Renal cortex interstitium (tissue), 15 donors: ENCODE results near the gene MVB12B. TPM values are rescaled to one million over a fixed set of nuclear protein-coding genes. Genes with fewer than 3 reads are reported as not detected.
"Not testable (repeated sequence)": the region's sequence is repeated elsewhere in the genome, so short reads cannot be mapped to it uniquely, and the experiment has no call there.

Source experiments
- DNase-seq, 11 donors: peaks; one replicate each; pipeline ENCODE4 v3.0.0-alpha.2; 2013; ENCODE audit warnings: low read depth in 9 of 11, low spot score in 4 of 11; ENCODE audit errors: extremely low read depth in 1 of 11
- long read RNA-seq, 16 experiments: transcript quantifications; one replicate each; lab custom pipeline, GENCODE V29; 2026
- polyA plus RNA-seq, 3 donors: library from polyadenylated mRNA; unstranded; fragments of 120-200 nt; gene quantifications; one replicate each; pipeline ENCODE4 v1.2.1, GENCODE V29; 2013; ENCODE audit not compliant: insufficient read length in 3 of 3

Gene MVB12B, protein sequence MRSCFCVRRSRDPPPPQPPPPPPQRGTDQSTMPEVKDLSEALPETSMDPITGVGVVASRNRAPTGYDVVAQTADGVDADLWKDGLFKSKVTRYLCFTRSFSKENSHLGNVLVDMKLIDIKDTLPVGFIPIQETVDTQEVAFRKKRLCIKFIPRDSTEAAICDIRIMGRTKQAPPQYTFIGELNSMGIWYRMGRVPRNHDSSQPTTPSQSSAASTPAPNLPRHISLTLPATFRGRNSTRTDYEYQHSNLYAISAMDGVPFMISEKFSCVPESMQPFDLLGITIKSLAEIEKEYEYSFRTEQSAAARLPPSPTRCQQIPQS
- 10 to 100 TPM; 15.4 to 19.3 (median 16.3) TPM for polyA plus RNA-seq
- long read RNA-seq, donor 1, full-length matches to known transcripts = 3 of 3 reads
- long read RNA-seq, donor 1, partial matches to known transcripts = 0 of 3 reads
- long read RNA-seq, donor 1, other reads (novel, unspliced or antisense) = 0 of 3 reads
- long read RNA-seq, donor 2, partial matches to known transcripts = 5 of 6 reads
- long read RNA-seq, donor 2, other reads (novel, unspliced or antisense) = 0 of 6 reads
- long read RNA-seq, donor 3, full-length matches to known transcripts = 2 of 2 reads
- long read RNA-seq, donor 3, partial matches to known transcripts = 0 of 2 reads
- long read RNA-seq, donor 3, other reads (novel, unspliced or antisense) = 0 of 2 reads
- long read RNA-seq, donor 4, full-length matches to known transcripts = 1 of 1 reads
- long read RNA-seq, donor 4, partial matches to known transcripts = 0 of 1 reads
- long read RNA-seq, donor 4, other reads (novel, unspliced or antisense) = 0 of 1 reads
- long read RNA-seq, donor 5 = 0 reads
- long read RNA-seq, donor 6, full-length matches to known transcripts = 2 of 2 reads
- long read RNA-seq, donor 6, partial matches to known transcripts = 0 of 2 reads
- long read RNA-seq, donor 6, other reads (novel, unspliced or antisense) = 0 of 2 reads
- long read RNA-seq, donor 7, partial matches to known transcripts = 0 of 1 reads
- long read RNA-seq, donor 7, other reads (novel, unspliced or antisense) = 0 of 1 reads
- long read RNA-seq, donor 8, full-length matches to known transcripts = 5 of 5 reads
- long read RNA-seq, donor 8, partial matches to known transcripts = 0 of 5 reads
- long read RNA-seq, donor 8, other reads (novel, unspliced or antisense) = 0 of 5 reads
- long read RNA-seq, donor 9, full-length matches to known transcripts = 3 of 3 reads
- long read RNA-seq, donor 9, partial matches to known transcripts = 0 of 3 reads
- long read RNA-seq, donor 9, other reads (novel, unspliced or antisense) = 0 of 3 reads
- long read RNA-seq, donor 10, full-length matches to known transcripts = 2 of 2 reads
- long read RNA-seq, donor 10, partial matches to known transcripts = 0 of 2 reads
- long read RNA-seq, donor 10, other reads (novel, unspliced or antisense) = 0 of 2 reads
- long read RNA-seq, donor 11, full-length matches to known transcripts = 4 of 4 reads
- long read RNA-seq, donor 11, partial matches to known transcripts = 0 of 4 reads
- long read RNA-seq, donor 11, other reads (novel, unspliced or antisense) = 0 of 4 reads
- long read RNA-seq, donor 12, full-length matches to known transcripts = 3 of 3 reads
- long read RNA-seq, donor 12, partial matches to known transcripts = 0 of 3 reads
- long read RNA-seq, donor 12, other reads (novel, unspliced or antisense) = 0 of 3 reads
- long read RNA-seq, donor 13 = 0 reads
- long read RNA-seq, donor 14, full-length matches to known transcripts = 3 of 3 reads
- long read RNA-seq, donor 14, partial matches to known transcripts = 0 of 3 reads
- long read RNA-seq, donor 14, other reads (novel, unspliced or antisense) = 0 of 3 reads
- long read RNA-seq, donor 15, full-length matches to known transcripts = 1 of 1 reads
- long read RNA-seq, donor 15, partial matches to known transcripts = 0 of 1 reads
- long read RNA-seq, donor 15, other reads (novel, unspliced or antisense) = 0 of 1 reads
- long read RNA-seq, donor 16, full-length matches to known transcripts = 9 of 9 reads
- long read RNA-seq, donor 16, partial matches to known transcripts = 0 of 9 reads
- long read RNA-seq, donor 16, other reads (novel, unspliced or antisense) = 0 of 9 reads

DNA sequence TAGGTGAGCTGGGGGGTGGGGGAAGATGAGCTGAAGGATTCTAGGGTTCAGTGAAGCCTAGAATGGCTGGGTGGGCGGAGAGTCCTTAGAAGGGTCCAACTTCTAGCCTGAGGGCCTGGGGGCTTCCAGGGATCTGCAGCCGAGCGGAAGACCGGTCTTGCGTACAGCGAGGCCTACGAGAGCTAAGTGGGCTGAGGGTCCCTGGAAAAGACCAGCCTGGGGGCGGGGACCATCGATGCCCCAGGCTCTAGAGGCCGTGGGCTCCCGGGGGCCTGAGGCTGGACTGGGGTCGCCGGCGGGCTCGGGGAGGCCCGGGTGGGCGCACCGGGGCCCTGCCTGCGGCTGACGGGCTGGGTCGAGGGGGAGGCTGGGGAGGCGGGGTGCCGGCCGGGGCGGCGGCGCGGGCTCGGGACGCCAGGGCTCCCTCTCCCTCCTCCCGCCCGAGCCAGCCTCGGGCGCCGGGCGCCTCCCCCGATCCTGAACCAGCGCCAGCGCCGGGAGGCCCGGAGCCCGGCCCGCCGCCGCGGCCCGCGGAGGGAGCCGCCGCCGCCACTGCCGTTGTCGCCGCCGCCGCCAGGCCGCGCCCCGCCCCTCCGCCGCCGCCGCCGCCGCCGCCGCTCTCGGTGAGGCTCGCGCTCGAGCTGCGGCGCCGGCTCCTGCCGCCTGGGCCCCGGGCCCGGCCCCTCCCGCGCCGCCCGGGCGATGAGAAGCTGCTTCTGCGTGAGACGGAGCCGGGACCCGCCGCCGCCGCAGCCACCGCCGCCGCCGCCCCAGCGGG lies at the start of gene MVB12B:
Gene MVB12B, plus strand, starts transcription at position 602 of the 778 bp plus-strand sequence. Its CDS starts 101 bp downstream, at position 703.
- peak in 1 of 11 donors; percentile 31 for DNase-seq

DNA sequence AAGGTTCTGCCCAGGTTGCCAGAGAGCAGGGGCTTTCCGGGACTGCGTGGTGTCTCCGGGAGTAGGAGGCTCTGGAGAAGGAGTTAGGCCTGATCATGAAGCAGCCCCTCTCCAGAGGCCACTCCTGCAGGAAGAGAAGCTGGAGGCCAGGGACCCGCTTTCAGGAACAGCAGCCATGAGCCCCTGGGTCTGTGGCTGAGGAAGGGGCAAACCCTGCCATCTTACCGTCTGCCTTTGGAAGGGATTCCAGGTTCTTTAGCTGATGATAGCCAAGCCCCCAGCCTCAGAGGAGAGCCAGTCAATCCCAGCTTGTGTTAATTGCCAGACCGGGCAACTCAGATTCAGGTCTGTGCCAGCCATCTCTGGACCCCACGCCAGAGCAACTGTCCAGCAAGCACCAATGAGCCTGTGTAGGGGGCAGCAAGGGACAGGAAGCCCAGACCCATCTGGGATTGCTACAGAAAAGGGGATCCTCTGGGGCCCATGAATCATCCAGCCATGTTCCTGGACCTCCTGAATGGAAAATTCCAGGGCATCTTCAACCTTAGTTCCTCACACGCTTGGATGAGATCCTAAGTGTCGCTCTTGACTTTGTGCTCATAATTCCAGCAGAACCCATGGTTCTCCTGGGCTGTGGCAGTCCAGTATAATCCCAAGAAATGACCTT lies 42.7 kb upstream of the MVB12B start:
- DNase-seq = no peak

DNA sequence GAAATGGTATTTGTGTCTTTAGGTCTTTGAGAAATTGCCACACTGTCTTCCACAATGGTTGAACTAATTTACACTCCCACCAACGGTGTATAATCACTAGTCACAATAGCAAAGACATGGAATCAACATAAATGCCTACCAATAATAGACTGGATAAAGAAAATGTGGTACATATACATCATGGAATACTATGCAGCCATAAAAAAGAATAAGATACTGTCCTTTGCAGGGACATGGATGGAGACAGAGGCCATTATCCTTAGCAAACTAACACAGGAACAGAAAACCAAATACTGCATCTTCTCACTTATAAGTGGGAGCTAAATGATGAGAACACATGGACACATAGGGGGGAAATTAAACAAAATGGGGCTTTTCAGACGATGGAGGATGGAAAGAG lies 41.0 kb upstream of the MVB12B start:
- not testable (repeated sequence) for DNase-seq

DNA sequence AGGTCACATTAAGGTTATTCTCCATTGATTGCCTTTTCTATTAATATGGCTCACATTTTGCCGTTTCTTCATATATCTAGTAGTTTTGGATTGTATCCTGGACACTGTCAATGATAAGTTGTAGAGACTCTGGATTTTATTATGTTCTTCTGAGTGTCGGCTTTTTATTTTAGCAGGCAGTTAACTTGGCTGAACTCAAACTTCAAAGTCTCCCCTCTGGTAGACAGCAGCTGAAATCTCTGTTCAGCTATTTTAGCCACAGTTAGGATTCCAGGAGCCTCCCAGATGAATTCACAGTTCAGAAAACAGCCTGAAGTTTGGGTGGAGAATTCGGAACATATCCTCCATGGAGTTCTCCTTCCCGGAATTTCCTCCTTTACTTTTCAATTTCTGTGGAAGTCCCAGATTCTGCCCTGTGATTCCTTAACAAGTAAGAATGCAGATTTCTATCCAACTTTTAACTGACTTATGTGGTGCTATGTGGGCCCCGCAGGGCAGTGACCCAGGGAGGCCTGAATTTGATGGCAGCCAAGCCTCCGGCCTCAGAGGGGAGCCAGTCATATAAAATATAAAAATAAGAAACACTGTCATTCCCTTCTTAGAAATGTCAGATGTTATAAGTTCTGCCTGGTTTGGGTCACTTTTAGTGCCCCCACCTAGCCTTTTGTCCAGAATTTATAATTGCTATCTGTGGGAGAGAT lies 39.3 kb upstream of the MVB12B start:
- no peak for DNase-seq

DNA sequence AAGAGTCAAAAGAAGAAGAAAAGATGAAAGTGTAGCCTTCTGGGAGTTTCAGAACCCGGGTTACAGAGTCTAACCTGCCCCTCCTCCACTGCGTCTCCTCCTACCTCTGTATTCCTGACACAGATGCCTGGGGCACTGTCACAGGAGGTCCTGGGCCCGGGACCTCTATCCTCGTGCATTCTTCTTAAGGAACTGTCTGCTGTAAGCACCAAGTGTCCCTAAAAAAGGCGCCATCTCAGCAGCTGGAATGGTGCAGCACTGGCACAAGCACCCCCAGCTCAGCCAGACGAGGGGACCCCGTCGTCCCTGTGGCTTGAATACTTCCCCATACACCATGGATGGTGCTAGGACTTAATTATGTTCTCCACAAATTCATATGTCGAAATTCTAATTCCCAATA lies 35.8 kb upstream of the MVB12B start:
- DNase-seq = no peak

DNA sequence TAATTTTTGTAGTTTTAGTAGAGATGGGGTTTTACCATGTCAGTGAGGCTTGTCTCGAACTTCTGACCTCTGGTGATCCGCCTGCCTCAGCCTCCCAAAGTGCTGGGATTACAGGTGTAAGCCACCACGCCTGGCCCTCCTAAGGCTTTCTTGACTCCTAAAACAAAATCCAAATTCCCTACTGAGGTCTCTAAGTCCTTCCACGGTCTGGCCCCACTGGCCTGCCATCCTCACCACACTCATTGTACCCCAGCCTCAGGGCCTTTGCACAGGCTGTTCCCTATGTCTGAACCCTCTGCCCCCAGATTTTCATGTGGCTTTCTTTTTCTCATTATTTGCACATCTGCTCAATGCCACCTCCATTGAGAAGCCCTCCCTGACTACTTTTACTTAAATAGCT lies 34.7 kb upstream of the MVB12B start:
- DNase-seq = no peak

DNA sequence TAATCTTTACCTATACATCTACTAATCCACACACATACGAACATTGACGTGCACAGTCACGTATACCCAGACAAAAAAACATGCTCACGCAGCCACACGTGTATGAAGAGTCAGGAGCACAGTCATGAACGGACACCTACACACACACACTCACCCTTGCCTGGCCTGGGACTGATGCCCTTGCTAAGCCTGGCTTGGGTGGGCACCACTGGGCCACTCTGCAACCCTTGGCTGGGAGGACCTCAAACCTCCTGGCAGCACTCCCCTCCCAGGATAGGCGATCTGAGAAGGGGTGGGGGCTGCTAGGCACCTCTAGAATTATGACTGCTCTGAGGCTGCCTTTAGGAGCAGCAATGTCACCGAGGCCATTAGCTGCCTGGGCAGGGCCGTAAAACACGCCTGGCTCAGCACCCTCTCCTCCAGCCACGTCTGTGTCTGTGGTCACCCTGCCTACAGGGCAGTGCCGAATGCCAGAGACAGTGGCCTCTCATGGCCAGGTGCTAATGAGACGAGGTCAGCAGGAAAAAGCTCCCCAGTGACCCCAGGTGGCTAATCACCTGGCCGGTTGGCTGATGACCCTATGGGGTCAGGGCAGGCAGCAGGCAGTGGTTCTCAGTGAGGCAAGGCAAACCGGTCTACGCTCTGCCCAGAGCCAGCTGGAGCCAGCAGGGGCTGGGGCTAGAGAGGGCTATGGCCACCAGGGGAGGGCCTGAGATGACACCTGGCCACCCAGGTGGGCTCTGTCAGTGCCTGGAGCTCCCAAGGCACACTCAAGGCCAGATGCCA lies 33.7 kb upstream of the MVB12B start:
- DNase-seq = no peak

DNA sequence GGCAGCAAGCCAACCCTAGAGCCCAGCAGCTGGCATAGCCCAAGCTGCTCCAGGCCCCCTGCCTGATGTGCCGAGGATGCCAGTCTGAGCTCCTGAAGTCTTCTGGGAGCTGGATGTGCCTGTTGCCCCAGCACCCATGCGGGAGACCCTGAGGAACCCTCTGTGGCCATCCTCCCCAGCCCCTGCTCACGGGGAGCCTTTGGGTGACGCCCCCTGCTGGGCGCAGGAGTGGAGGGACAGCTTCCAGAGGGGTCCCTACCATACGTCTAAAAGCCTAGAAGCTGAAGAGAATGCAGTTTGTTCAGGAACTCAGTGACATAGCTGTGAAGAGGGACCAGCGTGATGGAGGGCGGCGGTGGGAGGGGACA lies 33.1 kb upstream of the MVB12B start:
- no peak for DNase-seq

DNA sequence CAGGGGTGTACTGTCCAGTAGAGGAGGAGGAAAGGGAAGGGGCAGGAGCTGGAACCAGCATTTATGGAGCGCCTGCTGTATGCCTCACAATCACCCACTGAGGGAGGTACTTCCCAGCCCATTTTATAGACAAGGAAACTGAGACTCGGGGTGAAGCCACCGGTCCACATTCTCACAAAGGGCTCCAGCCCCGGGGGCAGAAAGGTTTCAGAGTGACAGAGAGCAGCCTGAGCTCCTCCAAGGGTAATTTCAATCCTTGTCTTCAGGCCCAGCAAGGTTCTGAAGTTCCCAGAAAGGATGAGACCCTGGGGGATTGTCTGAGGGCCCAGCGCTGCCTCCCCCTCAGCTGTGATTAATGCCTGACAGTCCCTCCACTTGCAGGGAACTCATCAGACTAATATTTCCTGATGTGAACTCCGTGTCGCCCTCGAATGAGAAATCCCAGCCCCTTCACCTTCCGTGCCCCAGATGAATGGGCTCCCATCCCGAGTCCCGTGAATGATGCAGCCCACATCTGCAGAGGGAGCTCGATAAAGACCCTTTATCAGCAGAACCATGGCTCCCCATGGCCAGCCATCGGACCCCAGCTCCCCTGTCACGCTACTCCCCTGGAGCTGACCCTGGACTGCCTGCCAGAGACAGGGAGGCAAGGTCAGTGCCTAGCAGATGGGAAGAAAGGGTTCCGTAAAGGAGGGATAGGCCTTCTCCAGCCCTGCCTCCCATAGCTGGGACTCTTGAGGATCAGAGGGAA lies 32.1 kb upstream of the MVB12B start:
- no peak for DNase-seq

DNA sequence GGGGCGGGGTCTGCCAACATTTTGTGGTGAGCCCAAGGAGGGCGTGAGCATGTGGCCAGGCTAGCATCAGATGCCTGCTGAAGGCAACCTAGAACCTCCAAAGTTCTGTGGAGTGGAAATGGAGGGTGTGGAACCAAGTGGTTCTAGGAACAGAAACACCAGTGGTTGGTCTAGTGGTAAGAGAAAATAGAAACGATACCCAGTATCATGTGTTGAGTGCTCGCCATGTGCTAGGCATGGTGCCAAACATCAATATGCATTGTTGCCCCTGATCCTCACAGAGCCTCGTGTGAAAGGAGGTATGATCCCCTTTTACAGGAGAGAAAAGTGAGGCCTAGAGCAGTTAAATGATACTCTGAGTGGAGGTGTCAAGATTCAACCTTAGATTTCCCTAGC lies 31.5 kb upstream of the MVB12B start:
- DNase-seq = no peak

DNA sequence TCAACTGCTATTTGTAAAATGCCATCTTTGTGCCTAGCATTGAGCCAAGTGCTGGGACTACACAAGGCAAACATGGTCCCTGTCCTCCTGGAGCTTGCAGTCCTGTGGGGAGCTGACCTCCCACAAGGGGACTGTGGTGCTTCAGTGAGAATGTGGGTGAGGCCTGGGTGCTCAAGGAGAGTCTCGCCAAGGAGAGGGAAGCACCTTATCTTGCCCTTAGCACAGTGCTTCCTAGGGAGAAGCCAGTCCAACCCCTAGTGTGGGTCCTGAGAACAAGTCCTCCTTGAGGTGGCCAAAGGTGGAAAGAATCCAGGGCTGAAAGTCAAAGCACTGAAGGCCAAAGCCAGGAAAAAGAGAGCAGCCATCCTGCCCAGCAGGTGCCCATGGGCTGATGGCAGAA lies 31.1 kb upstream of the MVB12B start:
- no peak for DNase-seq

DNA sequence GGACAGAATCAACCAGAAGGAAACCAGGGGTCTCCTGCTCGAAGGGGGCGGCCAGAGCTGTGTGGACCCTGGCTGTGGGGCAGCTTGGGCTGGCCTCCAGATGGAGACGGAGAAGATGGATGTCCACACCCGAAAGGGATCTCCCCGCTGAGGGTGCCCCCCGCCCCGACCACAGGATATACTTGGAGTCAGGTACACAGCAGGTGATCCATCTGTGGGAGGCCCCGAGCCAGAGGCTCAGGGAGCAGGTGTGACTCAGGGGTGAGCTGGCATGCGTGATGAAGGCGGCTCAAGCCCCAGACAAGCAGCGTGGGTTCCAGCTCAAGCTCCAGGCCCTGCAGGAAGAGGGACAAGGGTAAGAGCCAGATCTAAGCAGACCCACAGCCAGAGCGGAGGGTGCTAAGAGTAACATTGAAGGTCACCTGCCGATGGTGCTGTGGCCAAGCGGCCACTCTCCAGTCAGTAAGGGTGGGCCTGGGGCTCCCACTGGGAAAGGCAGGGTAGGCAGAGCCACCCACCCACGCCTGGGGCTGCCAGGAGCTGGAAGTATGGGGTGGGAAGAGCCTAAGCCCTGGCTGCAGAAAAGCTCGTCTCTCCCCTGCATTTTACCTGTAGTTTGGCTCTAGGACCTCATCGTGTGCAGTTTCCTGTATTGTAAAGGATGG lies 30.6 kb upstream of the MVB12B start:
- DNase-seq = no peak

DNA sequence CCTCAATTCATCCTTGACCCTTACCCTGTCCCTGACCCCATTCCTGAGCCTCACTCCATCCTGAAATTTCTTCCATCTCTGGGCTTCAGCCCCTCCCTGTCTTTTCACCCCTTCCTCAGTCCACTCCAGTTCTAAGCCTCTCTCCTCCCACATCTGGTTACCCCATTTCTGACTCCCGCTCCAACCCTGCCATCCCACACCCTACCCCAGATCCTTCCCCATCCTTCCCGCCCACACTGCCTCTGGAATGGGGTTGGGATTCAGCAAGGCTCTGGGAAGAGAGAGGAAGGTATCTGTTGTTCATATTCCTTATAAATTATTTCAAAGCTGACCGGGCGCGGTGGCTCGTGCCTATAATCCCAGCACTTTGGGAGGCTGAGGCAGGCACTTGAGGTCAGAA lies 29.9 kb upstream of the MVB12B start:
- DNase-seq = no peak

DNA sequence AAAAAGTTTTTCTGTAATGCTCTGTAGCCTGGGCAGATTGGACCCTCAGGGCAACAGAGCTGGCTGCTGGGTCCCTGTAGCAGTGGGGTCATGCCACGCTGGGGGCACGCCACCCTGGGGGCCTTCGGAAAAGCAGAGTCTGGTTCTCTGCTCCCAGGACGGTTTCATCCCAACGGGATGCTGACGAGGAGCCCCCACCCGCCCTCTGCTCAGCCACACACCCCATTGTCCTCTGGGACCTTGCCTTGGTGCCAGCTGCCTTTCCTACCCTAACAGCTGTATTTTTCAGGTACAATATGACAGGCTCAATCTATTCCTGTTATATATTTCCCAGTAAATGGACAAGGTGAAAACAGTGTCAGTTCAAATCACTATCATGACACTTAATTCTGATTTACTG lies 29.0 kb upstream of the MVB12B start:
- DNase-seq = no peak
